ENCODE measurements around the gene CHST11. TPM values are rescaled to one million over a fixed set of nuclear protein-coding genes. Genes with fewer than 3 reads are reported as not detected.

Gene CHST11
- total and polyA plus RNA-seq, 10 of the 15 experiments (the other 5 are each of a cell fraction or from before 2014, with no cell fraction given), result 1.9 to 38.1 (median 17.2) TPM

- no peak for TF ChIP-seq CHD4 (IDR thresholded peaks at IDR 0.05)
- no peak for TF ChIP-seq CTCF (IDR thresholded peaks at IDR 0.05 in 2 of 3, conservative IDR thresholded peaks at IDR 0.05 in 1 of 3; ENCODE audit: control insufficient read depth in 2 of 3, extremely low read depth in 1 of 3, insufficient read depth in 1 of 3, low read depth in 3 of 3, low read length in 3 of 3)
- peak; percentile 45 for TF ChIP-seq RAD51 (IDR thresholded peaks at IDR 0.05)
- no peak for TF ChIP-seq ZZZ3 (IDR thresholded peaks at IDR 0.05; ENCODE audit: control insufficient read depth, insufficient read length, low read depth)
- no peak for TF ChIP-seq SREBF2 (IDR thresholded peaks at IDR 0.05; ENCODE audit: low read length)
- TF ChIP-seq KDM1A (IDR thresholded peaks at IDR 0.05; ENCODE audit: borderline replicate concordance), result no peak
- no peak for TF ChIP-seq HDGF (IDR thresholded peaks at IDR 0.05)
- no peak for TF ChIP-seq STAT3 (IDR thresholded peaks at IDR 0.05; ENCODE audit: low read depth, low read length)
- peak; percentile 40; the same call in 1 of the 2 replicates for TF ChIP-seq ZSCAN29 (IDR thresholded peaks at IDR 0.05)
- no peak for TF ChIP-seq SIN3A (IDR thresholded peaks at IDR 0.05; ENCODE audit: low read depth, low read length)
- TF ChIP-seq ZBTB11 (CRISPR knock-in tag; IDR thresholded peaks at IDR 0.05), result no peak
- peak; percentile 84 for TF ChIP-seq RUNX3 (IDR thresholded peaks at IDR 0.05; ENCODE audit: low read length)
- TF ChIP-seq SMAD5 (IDR thresholded peaks at IDR 0.05; ENCODE audit: low read depth), result no peak
- peak; percentile 63 for TF ChIP-seq SMAD1 (IDR thresholded peaks at IDR 0.05; ENCODE audit: low read depth, partially characterized antibody)
- TF ChIP-seq SP1 (IDR thresholded peaks at IDR 0.05; ENCODE audit: low read depth, low read length), result peak; percentile 71
- peak; percentile 69; the same call in 1 of the 2 replicates for TF ChIP-seq ZBED1 (IDR thresholded peaks at IDR 0.05; ENCODE audit: borderline replicate concordance)
- TF ChIP-seq BCLAF1 (IDR thresholded peaks at IDR 0.05), result no peak
- no peak for TF ChIP-seq USF1 (IDR thresholded peaks at IDR 0.05; ENCODE audit: borderline replicate concordance, extremely low read length, insufficient read depth, low read depth, low read length)
- TF ChIP-seq EGR1 (IDR thresholded peaks at IDR 0.05; ENCODE audit: borderline replicate concordance in 1 of 2, low read depth in 2 of 2, low read length in 2 of 2), result peak in 1 of 2 experiments; percentile 49; a peak in 1 of 3 replicates
- TF ChIP-seq CREM (IDR thresholded peaks at IDR 0.05; ENCODE audit: low read depth), result peak; percentile 84
Measured at GRCh38 chr12:104671409-104672095, 214.8 kb downstream of the CHST11 start (continued).
